Stimulated activated CD4-positive, alpha-beta T cell treated with anti-CD3 and anti-CD28 coated beads, TNF-alpha, amount 100 ng/mL, for 24 hours (primary cell): ENCODE measurements around the gene BLM.
A peak's percentile ranks its signal among the peaks of the same experiment; 100 is the strongest.

Experiments
- DNase-seq, 3 experiments: peaks; one replicate each; pipeline ENCODE4 v3.0.0-alpha.2; 2020; ENCODE audit warnings: low read depth in 3 of 3

BLM gene

GRCh38 chr15:90740545-90740944 lies 23.4 kb downstream of the BLM start:
- peak in 1 of 3 experiments; percentile 22 for DNase-seq

GRCh38 chr15:90742087-90742486 lies 24.9 kb downstream of the BLM start:
- DNase-seq = no peak

- DNase-seq = no peak
These were observed 26.3 kb downstream of the BLM start for GRCh38 chr15:90743407-90743806.

- DNase-seq = no peak
These were observed 27.7 kb downstream of the BLM start for GRCh38 chr15:90744759-90745402.

- no peak for DNase-seq
These were observed 32.6 kb downstream of the BLM start for GRCh38 chr15:90749754-90750153.

- DNase-seq = peak in 1 of 3 experiments; percentile 10
These were observed 33.0 kb downstream of the BLM start for GRCh38 chr15:90750186-90750585.

- no peak for DNase-seq
These were observed 34.2 kb downstream of the BLM start for GRCh38 chr15:90751300-90751825.

GRCh38 chr15:90756916-90757315 lies 39.8 kb downstream of the BLM start:
- DNase-seq = no peak

GRCh38 chr15:90757461-90757860 lies 40.3 kb downstream of the BLM start:
- no peak for DNase-seq

- DNase-seq = no peak
These were observed 43.6 kb downstream of the BLM start for GRCh38 chr15:90760661-90761232.

- no peak for DNase-seq
These were observed 44.5 kb downstream of the BLM start for GRCh38 chr15:90761629-90762028.

- no peak for DNase-seq
These were observed 45.0 kb downstream of the BLM start for GRCh38 chr15:90762109-90762508.

GRCh38 chr15:90763366-90764099 lies 46.4 kb downstream of the BLM start:
- DNase-seq = no peak

- no peak for DNase-seq
These were observed 48.4 kb downstream of the BLM start for GRCh38 chr15:90765531-90765930.

- DNase-seq = no peak
These were observed 48.8 kb downstream of the BLM start for GRCh38 chr15:90765966-90766365.

- DNase-seq = no peak
These were observed 52.2 kb downstream of the BLM start for GRCh38 chr15:90769375-90769774.

GRCh38 chr15:90773485-90773884 lies 56.3 kb downstream of the BLM start:
- DNase-seq = no peak

GRCh38 chr15:90774731-90775514 lies 57.8 kb downstream of the BLM start:
- DNase-seq = no peak

- no peak for DNase-seq
These were observed 63.8 kb downstream of the BLM start for GRCh38 chr15:90780916-90781315.

GRCh38 chr15:90782442-90782841 lies 65.3 kb downstream of the BLM start:
- DNase-seq = no peak

- no peak for DNase-seq
These were observed 70.7 kb downstream of the BLM start for GRCh38 chr15:90787881-90788280.

- DNase-seq = no peak
These were observed 72.3 kb downstream of the BLM start for GRCh38 chr15:90789462-90789861.
